ENCODE data around the gene STAB2.

DNA sequence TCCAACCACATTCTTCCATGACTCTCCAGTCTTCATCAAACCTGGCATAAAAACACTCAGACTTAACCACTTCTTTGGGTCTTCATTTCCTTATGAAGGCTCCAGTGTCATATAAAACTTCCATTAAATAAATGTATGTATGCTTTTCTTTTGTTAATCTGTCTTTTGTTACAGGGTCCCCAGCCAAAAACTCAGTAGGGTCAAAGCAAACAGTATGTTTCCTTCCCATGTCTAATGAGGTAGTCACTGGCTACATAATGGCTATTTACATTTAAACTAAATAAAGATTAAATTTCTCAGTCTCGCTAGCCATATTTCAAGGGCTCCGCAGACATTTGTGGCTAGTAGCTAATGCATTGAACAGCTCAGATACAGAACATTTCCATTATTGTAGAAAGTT, 40.1 kb upstream of the STAB2 start:
- TF ChIP-seq CTCF (IDR thresholded peaks at IDR 0.05; ENCODE audit: low read depth, low read length, missing input control) (no peak), ZBTB33 (IDR thresholded peaks at IDR 0.05) (no peak), GABPA (IDR thresholded peaks at IDR 0.05 in 1 of 2, conservative IDR thresholded peaks at IDR 0.05 in 1 of 2) (no peak), TAF1 (conservative IDR thresholded peaks at IDR 0.05) (no peak), YY1 (IDR thresholded peaks at IDR 0.05) (no peak)
- TF ChIP-seq, protein P1, sequence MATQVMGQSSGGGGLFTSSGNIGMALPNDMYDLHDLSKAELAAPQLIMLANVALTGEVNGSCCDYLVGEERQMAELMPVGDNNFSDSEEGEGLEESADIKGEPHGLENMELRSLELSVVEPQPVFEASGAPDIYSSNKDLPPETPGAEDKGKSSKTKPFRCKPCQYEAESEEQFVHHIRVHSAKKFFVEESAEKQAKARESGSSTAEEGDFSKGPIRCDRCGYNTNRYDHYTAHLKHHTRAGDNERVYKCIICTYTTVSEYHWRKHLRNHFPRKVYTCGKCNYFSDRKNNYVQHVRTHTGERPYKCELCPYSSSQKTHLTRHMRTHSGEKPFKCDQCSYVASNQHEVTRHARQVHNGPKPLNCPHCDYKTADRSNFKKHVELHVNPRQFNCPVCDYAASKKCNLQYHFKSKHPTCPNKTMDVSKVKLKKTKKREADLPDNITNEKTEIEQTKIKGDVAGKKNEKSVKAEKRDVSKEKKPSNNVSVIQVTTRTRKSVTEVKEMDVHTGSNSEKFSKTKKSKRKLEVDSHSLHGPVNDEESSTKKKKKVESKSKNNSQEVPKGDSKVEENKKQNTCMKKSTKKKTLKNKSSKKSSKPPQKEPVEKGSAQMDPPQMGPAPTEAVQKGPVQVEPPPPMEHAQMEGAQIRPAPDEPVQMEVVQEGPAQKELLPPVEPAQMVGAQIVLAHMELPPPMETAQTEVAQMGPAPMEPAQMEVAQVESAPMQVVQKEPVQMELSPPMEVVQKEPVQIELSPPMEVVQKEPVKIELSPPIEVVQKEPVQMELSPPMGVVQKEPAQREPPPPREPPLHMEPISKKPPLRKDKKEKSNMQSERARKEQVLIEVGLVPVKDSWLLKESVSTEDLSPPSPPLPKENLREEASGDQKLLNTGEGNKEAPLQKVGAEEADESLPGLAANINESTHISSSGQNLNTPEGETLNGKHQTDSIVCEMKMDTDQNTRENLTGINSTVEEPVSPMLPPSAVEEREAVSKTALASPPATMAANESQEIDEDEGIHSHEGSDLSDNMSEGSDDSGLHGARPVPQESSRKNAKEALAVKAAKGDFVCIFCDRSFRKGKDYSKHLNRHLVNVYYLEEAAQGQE (IDR thresholded peaks at IDR 0.05): no peak

Measured in liver (tissue), 3 donors.